Activated naive CD4-positive, alpha-beta T cell treated with anti-CD3 and anti-CD28 coated beads for 36 hours (primary cell): ENCODE measurements around the gene LY6G6F. TPM values are rescaled to one million over a fixed set of nuclear protein-coding genes. Genes with fewer than 3 reads are reported as not detected.

ENCODE experiments used
- CTCF ChIA-PET: fragments of 350-600 bp; sonication (Branson Sonifier 250); formaldehyde crosslinking; loops from one replicate; lab custom pipeline; 2021; ENCODE audit warnings: antibody characterized with exemption; lab: Charles Lee
- DNase-seq: peaks from one replicate; pipeline ENCODE4 v3.0.0-alpha.2; 2020
- H3K27ac Mint-ChIP-seq: one replicate; pipeline ENCODE4 v1.8.0; 2021; ENCODE audit warnings: mild to moderate bottlenecking, mixed read lengths
- H3K27me3 Mint-ChIP-seq: one replicate; pipeline ENCODE4 v1.8.0; 2021; ENCODE audit warnings: low read depth, mixed read lengths
- H3K36me3 Mint-ChIP-seq: one replicate; pipeline ENCODE4 v1.8.0; 2021; ENCODE audit warnings: low read depth, mixed read lengths
- H3K4me1 Mint-ChIP-seq: one replicate; pipeline ENCODE4 v1.8.0; 2021; ENCODE audit warnings: low read depth, mixed read lengths
- H3K4me3 Mint-ChIP-seq: one replicate; pipeline ENCODE4 v1.8.0; 2021; ENCODE audit warnings: mild to moderate bottlenecking, moderate library complexity, mixed read lengths
- H3K9me3 Mint-ChIP-seq: one replicate; pipeline ENCODE4 v1.8.0; 2021; ENCODE audit warnings: mixed read lengths
- intact Hi-C: fragments of 100-400 bp; cut with micrococcal nuclease; formaldehyde crosslinking; loops from one replicate; pipeline ENCODE4 v1.15.1; 2023
- total RNA-seq, 2 experiments: library from RNA; stranded (reverse); gene quantifications; one replicate each; pipeline ENCODE4 v1.2.3, GENCODE V29; 2021

LY6G6F gene
- total RNA-seq, 2 experiments from 2014 or later = not detected

DNA sequence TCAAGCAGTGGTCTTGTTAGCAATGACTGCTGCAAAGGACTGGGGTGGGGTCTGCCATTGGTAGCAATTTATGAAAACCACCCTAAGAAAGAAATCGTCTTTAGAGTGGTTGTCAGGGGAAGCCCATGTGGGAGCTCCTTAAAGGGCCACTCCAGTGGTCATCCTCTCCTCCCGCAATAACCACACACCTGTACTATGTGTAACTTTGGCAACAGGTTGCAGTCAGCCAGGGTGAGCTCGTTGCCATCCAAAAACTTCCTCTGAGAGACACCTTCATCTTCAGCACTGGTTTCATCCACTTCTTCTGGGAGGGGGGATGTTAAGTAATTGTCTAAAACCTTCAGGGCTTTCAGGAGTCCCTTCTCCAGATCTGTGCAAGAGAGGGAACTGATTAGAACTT lies 25.4 kb downstream of the LY6G6F start:
- intact Hi-C loops = no loop called here
- peaks cover 51% of the 10 kb centered on the region for H3K4me1 Mint-ChIP-seq

DNA sequence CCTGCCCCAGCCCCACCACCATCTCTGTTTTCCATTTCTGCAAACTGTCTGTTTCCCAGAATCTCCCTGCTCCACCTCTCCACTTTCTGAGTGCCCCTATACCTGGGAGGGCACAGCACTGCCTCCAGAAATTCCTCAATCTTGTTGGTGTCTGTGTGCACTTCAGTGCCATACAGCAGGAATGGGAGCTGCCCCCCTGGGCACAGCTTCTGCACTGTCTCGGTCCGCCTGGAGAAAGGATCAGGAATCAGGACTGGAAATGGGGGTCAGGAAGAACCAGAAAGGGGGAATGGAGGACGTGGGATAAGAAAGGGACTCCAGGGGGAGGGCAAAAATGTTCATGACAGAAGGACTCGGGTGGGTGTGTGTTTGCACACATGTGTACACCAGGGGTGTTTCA lies 27.1 kb downstream of the LY6G6F start:
- Mint-ChIP-seq H3K4me3 (peak overlapping the region; percentile 48), H3K9me3 (no peaks in the 10 kb centered on the region), H3K27me3 (no peaks in the 10 kb centered on the region), H3K4me1 (peaks cover 54% of the 10 kb centered on the region), H3K36me3 (peaks cover 34% of the 10 kb centered on the region), H3K27ac (peak overlapping the region; percentile 93)
- CTCF ChIA-PET = interaction anchor here (0.7 to 1.5 kb wide), 2 partner anchors 36 to 112 kb away, joined by 3 to 5 read pairs; no protein-coding TSS in a partner anchor
- DNase-seq = no peak
- intact Hi-C loops = no loop called here

More for the DNA sequence above, 25.4 kb downstream of the LY6G6F start:
- H3K36me3 Mint-ChIP-seq = peaks cover 37% of the 10 kb centered on the region
- no peak for DNase-seq
- H3K4me3 Mint-ChIP-seq = no peak overlapping the region
- H3K9me3 Mint-ChIP-seq = no peaks in the 10 kb centered on the region
- no peaks in the 10 kb centered on the region for H3K27me3 Mint-ChIP-seq
- CTCF ChIA-PET = interaction anchor here (1.0 to 2.9 kb wide), 2 partner anchors 17 to 38 kb away, joined by 4 to 12 read pairs; partner anchors contain the start of gene LY6G6D
- peak overlapping the region; percentile 1 for H3K27ac Mint-ChIP-seq

DNA sequence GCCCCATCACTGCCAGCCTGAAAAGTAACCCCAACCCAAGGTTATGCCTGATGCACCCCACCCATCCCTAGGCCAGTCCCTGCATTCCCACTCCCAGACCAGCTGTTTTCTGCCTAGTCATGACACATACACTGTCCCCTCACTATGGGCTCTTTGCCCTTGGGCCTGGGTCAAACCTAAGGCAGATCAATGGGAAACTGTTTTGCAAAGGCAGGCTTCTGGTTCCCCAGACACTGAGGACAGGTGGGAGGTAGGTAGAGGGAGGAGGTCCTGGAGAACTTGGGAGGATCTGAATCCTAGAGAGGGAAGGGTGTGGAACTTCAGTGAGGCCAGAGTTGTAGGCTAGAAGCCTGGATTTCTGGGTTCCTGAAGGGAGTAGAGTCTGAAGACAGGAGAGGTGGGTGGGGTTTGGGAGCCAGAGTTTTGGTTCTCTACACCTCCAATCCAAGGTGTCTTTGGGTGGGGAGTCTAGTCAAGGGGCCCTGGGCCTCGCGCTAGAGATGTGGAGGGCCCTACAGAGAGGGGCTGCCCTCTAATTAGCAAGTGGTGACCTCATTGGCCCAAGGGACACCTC lies 27.7 kb downstream of the LY6G6F start:
- CTCF ChIA-PET = interaction anchor here (0.7 to 1.5 kb wide), 3 partner anchors 8 to 96 kb away, joined by 3 to 6 read pairs (median 5); no protein-coding TSS in a partner anchor
- peaks cover 34% of the 10 kb centered on the region for H3K36me3 Mint-ChIP-seq
- H3K27me3 Mint-ChIP-seq = no peaks in the 10 kb centered on the region
- intact Hi-C loops = no loop called here
- peak overlapping the region; percentile 93 for H3K4me3 Mint-ChIP-seq
- H3K9me3 Mint-ChIP-seq = no peaks in the 10 kb centered on the region
- DNase-seq = no peak
- H3K4me1 Mint-ChIP-seq = peaks cover 55% of the 10 kb centered on the region
- peak overlapping the region; percentile 93 for H3K27ac Mint-ChIP-seq

DNA sequence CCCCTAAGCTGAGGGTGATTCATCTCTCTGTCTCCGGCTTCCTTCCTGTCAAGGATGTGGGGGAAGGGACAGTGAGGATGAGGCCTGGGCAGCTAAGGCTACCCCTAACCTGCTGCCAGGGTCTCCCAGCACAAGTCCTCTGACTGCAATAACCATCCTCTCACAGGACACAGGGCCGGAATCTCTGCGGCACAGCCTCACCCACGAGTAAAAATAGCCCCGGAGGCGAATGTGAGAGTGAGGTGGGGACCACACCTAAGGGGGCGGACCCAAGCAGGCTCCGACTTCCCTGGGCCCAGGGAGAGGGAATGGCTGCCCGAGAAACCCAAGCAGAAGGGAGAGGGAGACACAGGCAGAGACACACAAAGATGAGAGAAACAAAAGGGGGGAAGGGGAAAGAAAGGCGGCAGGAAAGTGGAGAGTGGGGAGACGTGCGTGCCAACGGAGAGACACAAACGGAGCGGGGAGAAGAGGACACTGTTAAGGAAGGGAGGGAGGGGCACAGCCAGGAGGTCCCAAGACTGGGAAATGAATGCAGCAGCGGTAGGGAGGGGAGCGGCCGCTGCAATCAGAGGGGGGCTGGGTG lies 28.2 kb downstream of the LY6G6F start:
- Mint-ChIP-seq H3K4me1 (peaks cover 54% of the 10 kb centered on the region), H3K27ac (peak overlapping the region; percentile 93), H3K27me3 (no peaks in the 10 kb centered on the region), H3K36me3 (peaks cover 36% of the 10 kb centered on the region), H3K4me3 (peak overlapping the region; percentile 93), H3K9me3 (no peaks in the 10 kb centered on the region)
- DNase-seq = peak; percentile 83
- intact Hi-C loops = loop anchor here (5.0 kb wide), 4 partner anchors 158 to 1107 kb away; partner anchors contain the start of genes EHMT2, GPSM3, PBX2 and PSMB8
- CTCF ChIA-PET = interaction anchor here (0.7 to 1.2 kb wide), 3 partner anchors 9 to 95 kb away, joined by 3 to 6 read pairs (median 3); no protein-coding TSS in a partner anchor

DNA sequence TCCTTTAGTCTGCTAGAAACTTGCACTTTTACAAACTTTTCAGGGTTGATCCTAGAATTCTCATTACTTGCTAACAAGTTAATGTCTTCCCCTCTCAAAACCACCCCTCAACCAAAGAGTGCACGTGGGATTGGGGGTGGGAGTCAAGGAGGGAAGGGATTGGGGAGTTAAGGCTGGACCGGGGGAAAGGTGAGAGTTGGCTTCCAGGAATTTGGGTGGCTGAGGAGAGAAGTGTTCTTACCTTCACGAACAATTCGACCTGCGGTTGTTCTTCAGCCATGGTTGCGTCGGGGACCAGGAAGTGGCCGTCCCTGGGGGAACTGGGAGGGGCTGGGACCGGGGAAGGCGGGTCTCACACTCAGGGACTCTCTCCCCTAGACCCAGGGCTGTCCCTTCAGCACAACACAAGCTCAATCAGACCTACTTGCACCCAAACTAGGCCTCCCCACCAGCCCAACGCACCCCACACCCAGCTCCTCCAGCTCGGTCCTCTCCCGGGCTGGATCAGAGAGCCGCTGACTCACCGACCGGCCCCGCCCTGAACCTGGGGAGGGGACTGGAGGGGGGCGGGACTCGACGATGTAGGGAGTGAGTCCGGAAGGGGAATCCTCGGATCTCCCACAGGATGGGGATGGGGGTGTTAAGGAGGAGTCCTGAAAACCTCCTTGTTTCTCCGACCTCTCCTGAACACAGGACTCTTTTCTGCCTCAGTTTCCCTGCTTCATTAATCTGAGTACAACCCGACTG lies 29.5 kb downstream of the LY6G6F start, which contains the start of gene CLIC1:
CLIC1 (minus strand) TSS at position 510 of the 747 bp plus-strand sequence; CDS start at position 280, 230 bp downstream.
- Mint-ChIP-seq H3K27me3 (no peaks in the 10 kb centered on the region), H3K27ac (peak within 1 kb of the TSS; percentile 93), H3K36me3 (peaks cover 47% of the 10 kb centered on the region), H3K9me3 (no peaks in the 10 kb centered on the region), H3K4me3 (peak within 1 kb of the TSS; percentile 93), H3K4me1 (peaks cover 53% of the 10 kb centered on the region)
- intact Hi-C loops = loop anchor here (5.0 kb wide), 4 partner anchors 159 to 1106 kb away; partner anchors contain the start of genes EHMT2, GPSM3, PBX2 and PSMB8
- DNase-seq = peak; percentile 93
- CTCF ChIA-PET = interaction anchor here (0.5 to 4.3 kb wide), 5 partner anchors 8 to 132 kb away, joined by 3 to 22 read pairs (median 6); partner anchors contain the start of gene DDAH2

DNA sequence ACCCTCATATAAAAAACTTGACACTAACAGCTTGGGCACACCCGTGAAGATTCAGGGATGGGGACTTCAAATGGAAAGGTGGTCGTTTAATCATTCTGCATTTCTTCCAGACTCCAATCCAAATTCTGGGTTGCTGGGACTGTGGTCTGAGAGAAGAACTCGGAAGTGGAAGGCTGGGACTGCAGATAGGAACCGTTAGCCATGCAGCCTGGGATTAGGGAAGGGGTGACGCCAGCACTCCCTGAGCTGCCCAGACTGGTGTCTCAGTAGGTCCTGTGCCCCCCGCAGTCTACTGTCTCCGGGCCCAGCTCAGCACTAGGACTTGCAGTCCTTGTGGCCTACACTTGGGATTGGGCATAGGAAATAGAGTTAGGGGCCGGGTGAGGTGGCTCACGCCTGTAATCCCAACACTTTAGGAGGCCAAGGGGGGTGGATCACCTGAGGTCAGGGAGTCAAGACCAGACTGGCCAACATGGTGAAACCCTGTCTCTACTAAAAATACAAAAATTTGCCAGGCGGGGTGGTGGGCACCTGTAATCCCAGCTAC lies 30.2 kb downstream of the LY6G6F start:
- H3K27ac Mint-ChIP-seq = peak overlapping the region; percentile 93
- H3K36me3 Mint-ChIP-seq = peaks cover 51% of the 10 kb centered on the region
- CTCF ChIA-PET = interaction anchor here (0.7 to 4.3 kb wide), 6 partner anchors 8 to 139 kb away, joined by 3 to 22 read pairs (median 6); partner anchors contain the start of gene DDAH2
- peak overlapping the region; percentile 93 for H3K4me3 Mint-ChIP-seq
- intact Hi-C loops = loop anchor here (5.0 kb wide), 4 partner anchors 160 to 1105 kb away; partner anchors contain the start of genes EHMT2, GPSM3, PBX2 and PSMB8
- H3K4me1 Mint-ChIP-seq = peaks cover 58% of the 10 kb centered on the region
- no peaks in the 10 kb centered on the region for H3K9me3 Mint-ChIP-seq
- no peaks in the 10 kb centered on the region for H3K27me3 Mint-ChIP-seq
- DNase-seq = no peak

DNA sequence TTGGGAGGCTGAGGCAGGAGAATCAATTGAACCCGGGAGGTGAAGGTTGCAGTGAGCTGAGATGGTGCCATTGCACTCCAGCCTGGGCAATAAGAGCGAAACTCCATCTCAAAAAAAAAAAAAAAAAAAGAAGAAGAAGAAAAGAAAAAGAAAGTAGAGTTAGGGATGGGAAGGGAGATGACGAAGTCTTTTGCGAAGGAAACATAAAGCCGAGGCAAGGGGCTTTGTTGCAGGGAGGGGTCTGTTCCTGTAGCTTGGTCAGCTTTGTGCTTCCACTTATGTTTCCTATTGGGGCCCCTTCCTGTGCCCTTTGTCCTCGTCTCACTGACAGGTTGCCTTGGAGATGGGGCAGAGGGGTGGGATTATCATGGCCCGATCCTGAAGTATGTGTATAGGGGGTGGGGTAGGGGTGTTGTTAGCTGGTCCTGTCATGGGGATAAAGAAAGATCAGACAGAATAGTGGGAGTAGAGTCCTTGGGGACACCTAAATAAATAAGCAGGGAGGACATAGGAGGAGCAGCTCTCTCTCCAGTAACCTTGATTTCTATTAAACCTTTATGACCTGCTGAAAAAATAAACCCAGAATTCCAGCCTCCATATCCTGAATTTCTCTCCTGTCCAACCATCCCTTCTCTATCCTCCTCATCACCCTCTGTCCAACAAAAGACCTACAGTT lies 30.8 kb downstream of the LY6G6F start:
- intact Hi-C loops = loop anchor here (5.0 kb wide), 4 partner anchors 160 to 1105 kb away; partner anchors contain the start of genes EHMT2, GPSM3, PBX2 and PSMB8
- CTCF ChIA-PET = interaction anchor here (0.6 to 4.3 kb wide), 17 partner anchors 9 to 418 kb away, joined by 3 to 22 read pairs (median 3); partner anchors contain the start of genes BAG6, DDAH2, LY6G5C and LY6G6F
- DNase-seq = peak; percentile 53
- H3K27me3 Mint-ChIP-seq = no peaks in the 10 kb centered on the region
- H3K36me3 Mint-ChIP-seq = peaks cover 50% of the 10 kb centered on the region
- H3K27ac Mint-ChIP-seq = peak overlapping the region; percentile 93
- peak overlapping the region; percentile 93 for H3K4me3 Mint-ChIP-seq
- no peaks in the 10 kb centered on the region for H3K9me3 Mint-ChIP-seq
- peaks cover 59% of the 10 kb centered on the region for H3K4me1 Mint-ChIP-seq

DNA sequence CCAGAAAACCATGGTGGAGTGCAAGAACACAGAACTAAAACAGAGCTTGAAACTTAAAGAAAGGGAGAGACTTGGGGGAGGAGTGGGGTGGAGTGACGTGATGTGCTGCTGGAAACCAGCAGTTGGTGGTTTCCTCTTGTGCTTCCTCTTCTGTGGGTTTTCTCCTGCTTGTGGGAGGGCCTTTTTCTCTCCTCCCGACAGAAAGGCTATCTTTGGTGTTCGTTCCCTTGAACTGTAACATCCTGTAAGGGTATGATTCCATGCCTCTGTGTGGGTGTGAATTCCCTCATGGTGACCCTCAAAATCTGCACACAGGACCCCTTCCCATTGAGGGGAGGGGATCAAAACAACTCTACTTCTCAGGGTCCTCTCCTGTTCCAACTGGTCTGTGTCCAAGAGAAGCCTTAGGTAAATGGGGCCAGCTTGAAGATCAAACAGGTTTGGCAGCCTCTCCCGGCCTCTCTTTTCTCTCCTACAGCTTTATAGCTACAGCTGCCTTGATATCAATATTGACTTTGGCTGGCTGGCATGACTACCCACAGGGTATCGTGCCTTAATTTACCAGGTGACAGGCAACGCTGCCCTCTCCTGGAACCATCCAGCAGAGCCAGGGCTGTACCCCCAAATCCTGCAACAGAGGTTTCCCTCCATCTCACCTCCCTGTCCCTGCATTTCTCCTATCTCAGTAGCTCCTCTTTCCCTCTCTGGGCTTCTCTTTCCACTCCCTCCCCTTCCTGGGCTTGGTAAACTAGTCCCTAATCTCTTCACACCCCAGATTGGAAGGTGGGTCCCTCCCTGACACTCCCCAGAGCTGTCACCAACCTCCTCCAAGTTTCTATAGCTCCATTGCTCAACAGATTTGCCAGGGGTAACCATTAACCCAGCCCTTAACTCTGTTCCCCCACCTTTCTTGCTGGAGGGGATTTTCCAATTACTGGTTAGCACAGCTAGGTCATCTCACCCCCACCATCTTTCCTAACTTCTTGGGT lies 31.6 kb downstream of the LY6G6F start:
- Mint-ChIP-seq H3K9me3 (no peaks in the 10 kb centered on the region), H3K36me3 (peaks cover 55% of the 10 kb centered on the region), H3K4me3 (peak overlapping the region; percentile 93), H3K4me1 (peaks cover 56% of the 10 kb centered on the region), H3K27ac (peak overlapping the region; percentile 93), H3K27me3 (no peaks in the 10 kb centered on the region)
- DNase-seq = peak; percentile 86
- intact Hi-C loops = loop anchor here (1.0 to 5.0 kb wide), 15 partner anchors 9 to 1233 kb away; partner anchors contain the start of genes ABHD16A, AGPAT1, DDAH2 and EHMT2
- CTCF ChIA-PET = interaction anchor here (0.6 to 4.3 kb wide), 22 partner anchors 10 to 417 kb away, joined by 3 to 22 read pairs (median 4); partner anchors contain the start of genes ABHD16A, BAG6, DDAH2 and LSM2

DNA sequence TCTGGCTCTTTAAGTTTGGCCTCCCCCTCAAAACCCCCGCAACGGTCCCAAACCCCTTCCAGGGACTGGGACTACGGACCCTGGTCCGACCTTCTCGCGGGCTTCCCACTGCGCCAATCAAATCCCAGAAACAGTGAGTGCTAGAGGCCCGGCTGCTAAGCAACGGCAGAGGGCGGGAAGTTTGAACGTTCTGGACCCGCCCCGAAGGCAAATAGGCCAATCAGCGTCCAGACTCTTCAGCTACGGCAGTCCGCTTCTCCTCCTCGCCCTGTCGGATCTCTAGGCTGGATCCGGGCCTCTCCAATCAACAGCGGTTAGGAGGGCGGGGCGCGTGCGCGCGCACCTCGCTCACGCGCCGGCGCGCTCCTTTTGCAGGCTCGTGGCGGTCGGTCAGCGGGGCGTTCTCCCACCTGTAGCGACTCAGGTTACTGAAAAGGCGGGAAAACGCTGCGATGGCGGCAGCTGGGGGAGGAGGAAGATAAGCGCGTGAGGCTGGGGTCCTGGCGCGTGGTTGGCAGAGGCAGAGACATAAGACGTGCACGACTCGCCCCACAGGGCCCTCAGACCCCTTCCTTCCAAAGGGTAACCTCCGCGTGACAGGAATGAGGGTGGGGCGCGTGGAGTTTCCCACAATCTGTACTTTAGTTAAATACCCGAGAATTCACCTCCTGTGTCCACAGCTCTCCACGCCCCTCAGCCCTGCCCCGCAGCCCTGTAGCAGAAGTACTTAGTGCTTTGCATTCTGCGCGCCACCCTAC lies 33.2 kb downstream of the LY6G6F start, which contains the start of gene MSH5:
MSH5 (plus strand) TSS at position 367 of the 758 bp plus-strand sequence. CDS start 462 bp downstream, outside the sequence.
- Mint-ChIP-seq H3K4me1 (peaks cover 45% of the 10 kb centered on the region), H3K36me3 (peaks cover 49% of the 10 kb centered on the region), H3K4me3 (peak within 1 kb of the TSS; percentile 95), H3K27ac (peak within 1 kb of the TSS; percentile 93), H3K9me3 (no peaks in the 10 kb centered on the region), H3K27me3 (no peaks in the 10 kb centered on the region)
- CTCF ChIA-PET = interaction anchor here (1.0 to 4.3 kb wide), 11 partner anchors 10 to 158 kb away, joined by 3 to 22 read pairs (median 7); partner anchors contain the start of genes DDAH2, LY6G5C and VARS1
- peak; percentile 99 for DNase-seq
- intact Hi-C loops = loop anchor here (1.0 to 5.0 kb wide), 12 partner anchors 33 to 1231 kb away; partner anchors contain the start of genes AGPAT1, BAG6, EHMT2 and GPSM3
